OCI-LY7 (cell line): ENCODE data around the gene GPR61. TPM values are rescaled to one million over a fixed set of nuclear protein-coding genes. Genes with fewer than 3 reads are reported as not detected.
A peak's percentile ranks its signal among the peaks of the same experiment; 100 is the strongest.

ENCODE experiments used
- BruUV-seq: library from RNA; stranded (reverse); fragments of 400-500 nt; replicated peaks from 2 replicates; lab custom pipeline; 2021; lab: Mats Ljungman, UMichigan
- CTCF ChIA-PET: fragments of 300-600 bp; sonication (Branson Sonifier 250); formaldehyde crosslinking; loops from one replicate; lab custom pipeline; 2022; ENCODE audit warnings: antibody characterized with exemption; ENCODE audit not compliant: unreplicated experiment; lab: Charles Lee
- POLR2A ChIA-PET: fragments of 300-600 bp; sonication (Branson Sonifier 250); formaldehyde crosslinking; loops from one replicate; lab custom pipeline; 2022; ENCODE audit warnings: antibody characterized with exemption; lab: Charles Lee
- DNase-seq: peaks from one replicate; pipeline ENCODE4 v3.0.0-alpha.2; 2015; ENCODE audit warnings: low spot score
- H2AFZ ChIP-seq: fragments of 200-600 bp; sonication (generic), shearing (Covaris generic); 2 replicates; pipeline ENCODE4 v1.6.1; 2014; ENCODE audit warnings: mild to moderate bottlenecking, antibody characterized with exemption, low read length, moderate library complexity
- H3K27ac ChIP-seq: fragments of 200-600 bp; sonication (generic); 2 replicates; pipeline ENCODE4 v1.5.1; 2014; ENCODE audit warnings: mixed run types, low read depth, mild to moderate bottlenecking, moderate library complexity, low read length, inconsistent platforms; ENCODE audit not compliant: poor library complexity, severe bottlenecking
- H3K36me3 ChIP-seq: fragments of 200-600 bp; sonication (generic); 2 replicates; pipeline ENCODE4 v1.6.1; 2014; ENCODE audit warnings: mild to moderate bottlenecking, antibody characterized with exemption, low read length, moderate library complexity, mixed read lengths; ENCODE audit not compliant: insufficient read depth
- H3K4me1 ChIP-seq: fragments of 200-600 bp; sonication (generic); 2 replicates; pipeline ENCODE4 v1.5.1; 2014; ENCODE audit warnings: mild to moderate bottlenecking, low read length; ENCODE audit not compliant: insufficient read depth, poor library complexity, severe bottlenecking
- H3K4me2 ChIP-seq: fragments of 200-600 bp; sonication (generic); 2 replicates; pipeline ENCODE4 v1.6.1; 2014; ENCODE audit warnings: mild to moderate bottlenecking, low read length
- H3K4me3 ChIP-seq: fragments of 200-600 bp; sonication (generic); 2 replicates; pipeline ENCODE4 v1.5.1; 2014; ENCODE audit warnings: mild to moderate bottlenecking, low read depth, low read length; ENCODE audit not compliant: poor library complexity, severe bottlenecking
- H3K79me2 ChIP-seq: fragments of 200-600 bp; sonication (generic); 2 replicates; pipeline ENCODE4 v1.6.1; 2016; ENCODE audit warnings: low read depth, mild to moderate bottlenecking, low read length, moderate library complexity, mixed read lengths; ENCODE audit not compliant: insufficient read depth
- H3K9me2 ChIP-seq: fragments of 200-600 bp; sonication (generic); 2 replicates; pipeline ENCODE4 v1.6.1; 2016; ENCODE audit warnings: mild to moderate bottlenecking, low read length, mixed read lengths; ENCODE audit not compliant: insufficient read depth
- H3K9me3 ChIP-seq: fragments of 200-600 bp; sonication (generic); 2 replicates; pipeline ENCODE4 v1.6.1; 2014; ENCODE audit warnings: mild to moderate bottlenecking, mixed run types, low read length, mixed read lengths
- H4K20me1 ChIP-seq: fragments of 200-600 bp; sonication (generic); 2 replicates; pipeline ENCODE4 v1.6.1; 2014; ENCODE audit warnings: mild to moderate bottlenecking, antibody characterized with exemption, low read length, moderate library complexity, mixed read lengths; ENCODE audit not compliant: insufficient read depth
- EZH2phosphoT487 ChIP-seq: fragments of 200-600 bp; sonication (generic); IDR thresholded peaks from 2 replicates; pipeline ENCODE4 v1.6.1; 2018; ENCODE audit warnings: low read depth, borderline replicate concordance, mild to moderate bottlenecking, mixed run types, antibody characterized with exemption, low read length, moderate library complexity, mixed read lengths
- intact Hi-C: fragments of 100-400 bp; cut with micrococcal nuclease; formaldehyde crosslinking; loops from one replicate; pipeline ENCODE4 v1.10.0; 2022; ENCODE audit not compliant: unreplicated experiment
- total RNA-seq, 2 experiments: library from RNA; depleted of rRNA in 1 of 2; stranded (reverse); fragments of >200 nt in 1 of 2; shearing (Covaris generic) in 1 of 2; gene quantifications; 2 replicates each; pipeline ENCODE4 v1.2.3, GENCODE V29; 2014 to 2022
- TF ChIP-seq, protein P1 (sequence below): fragments of 200-600 bp; sonication (generic); conservative IDR thresholded peaks from 2 replicates; pipeline ENCODE4 v1.5.1; 2014; ENCODE audit warnings: mild to moderate bottlenecking, antibody characterized with exemption, low read length, moderate library complexity, mixed read lengths

Gene GPR61
- total RNA-seq, 2 experiments from 2014 or later, result not detected

DNA sequence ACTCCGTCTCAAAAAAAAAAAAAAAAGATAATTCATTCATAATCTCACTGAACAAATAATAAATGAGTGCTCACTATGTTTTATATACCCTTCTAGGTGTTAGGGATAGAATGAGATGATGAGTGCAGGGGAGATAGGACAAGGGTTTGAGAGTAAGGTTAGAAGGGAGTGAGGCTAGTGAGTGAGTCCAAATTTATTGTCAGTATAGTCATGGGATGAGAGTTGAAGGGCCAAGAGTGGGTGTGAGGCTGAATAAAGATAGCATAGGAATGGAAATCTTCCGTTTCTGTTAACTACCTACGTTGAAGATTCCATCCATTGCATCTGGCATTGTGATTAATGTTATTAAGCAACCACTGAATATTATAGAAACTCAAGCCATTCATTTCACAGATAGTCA, 25.6 kb downstream of the GPR61 start:
- Histone ChIP-seq H3K27ac (no peak overlapping the region), H3K36me3 (no peaks in the 10 kb centered on the region), H3K79me2 (peaks cover 77% of the 10 kb centered on the region; the same call in 1 of the 2 replicates), H3K4me2 (no peak overlapping the region), H4K20me1 (peaks cover 24% of the 10 kb centered on the region; the same call in 1 of the 2 replicates), H3K9me3 (no peaks in the 10 kb centered on the region), H3K9me2 (no peaks in the 10 kb centered on the region), H3K4me3 (no peak overlapping the region), H3K4me1 (peaks cover 10% of the 10 kb centered on the region), H2AFZ (no peak overlapping the region)
- no TSS peak for BruUV-seq
- intact Hi-C loops, result no loop called here
- no peak for DNase-seq
- TF ChIP-seq EZH2phosphoT487, result no peak
- TF ChIP-seq, protein P1, sequence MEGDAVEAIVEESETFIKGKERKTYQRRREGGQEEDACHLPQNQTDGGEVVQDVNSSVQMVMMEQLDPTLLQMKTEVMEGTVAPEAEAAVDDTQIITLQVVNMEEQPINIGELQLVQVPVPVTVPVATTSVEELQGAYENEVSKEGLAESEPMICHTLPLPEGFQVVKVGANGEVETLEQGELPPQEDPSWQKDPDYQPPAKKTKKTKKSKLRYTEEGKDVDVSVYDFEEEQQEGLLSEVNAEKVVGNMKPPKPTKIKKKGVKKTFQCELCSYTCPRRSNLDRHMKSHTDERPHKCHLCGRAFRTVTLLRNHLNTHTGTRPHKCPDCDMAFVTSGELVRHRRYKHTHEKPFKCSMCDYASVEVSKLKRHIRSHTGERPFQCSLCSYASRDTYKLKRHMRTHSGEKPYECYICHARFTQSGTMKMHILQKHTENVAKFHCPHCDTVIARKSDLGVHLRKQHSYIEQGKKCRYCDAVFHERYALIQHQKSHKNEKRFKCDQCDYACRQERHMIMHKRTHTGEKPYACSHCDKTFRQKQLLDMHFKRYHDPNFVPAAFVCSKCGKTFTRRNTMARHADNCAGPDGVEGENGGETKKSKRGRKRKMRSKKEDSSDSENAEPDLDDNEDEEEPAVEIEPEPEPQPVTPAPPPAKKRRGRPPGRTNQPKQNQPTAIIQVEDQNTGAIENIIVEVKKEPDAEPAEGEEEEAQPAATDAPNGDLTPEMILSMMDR, result no peak
- POLR2A ChIA-PET, result no interaction called here
- CTCF ChIA-PET, result no interaction called here

DNA sequence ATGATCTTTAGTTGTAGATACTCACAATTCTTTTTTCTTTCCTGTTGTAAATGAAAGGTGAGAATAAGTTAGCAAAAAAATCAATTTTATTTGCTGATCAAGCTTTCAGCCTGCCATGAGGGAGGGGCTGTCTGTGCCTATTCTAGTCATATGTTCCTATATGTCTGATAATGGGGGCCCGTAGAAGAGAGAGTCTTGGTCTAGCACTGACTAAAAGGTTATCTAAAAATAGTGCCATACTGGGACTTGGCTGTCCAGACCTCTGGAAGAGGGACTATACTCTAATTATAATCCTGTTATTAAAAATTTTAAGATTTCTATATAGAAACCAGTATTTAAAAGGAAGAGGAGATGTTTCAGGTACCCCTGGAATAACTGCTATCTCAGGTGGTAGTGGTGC, 27.3 kb downstream of the GPR61 start:
- Histone ChIP-seq H3K79me2 (peaks cover 68% of the 10 kb centered on the region; the same call in 1 of the 2 replicates), H3K9me3 (no peaks in the 10 kb centered on the region), H2AFZ (no peak overlapping the region), H3K4me1 (peaks cover 10% of the 10 kb centered on the region), H3K9me2 (no peaks in the 10 kb centered on the region), H3K4me2 (no peak overlapping the region), H3K4me3 (no peak overlapping the region), H4K20me1 (peaks cover 16% of the 10 kb centered on the region; the same call in 1 of the 2 replicates), H3K27ac (no peak overlapping the region), H3K36me3 (no peaks in the 10 kb centered on the region)
- CTCF ChIA-PET, result no interaction called here
- POLR2A ChIA-PET, result no interaction called here
- TF ChIP-seq, protein P1, result no peak
- TF ChIP-seq EZH2phosphoT487, result no peak
- no peak for DNase-seq
- no TSS peak for BruUV-seq
- intact Hi-C loops, result no loop called here

DNA sequence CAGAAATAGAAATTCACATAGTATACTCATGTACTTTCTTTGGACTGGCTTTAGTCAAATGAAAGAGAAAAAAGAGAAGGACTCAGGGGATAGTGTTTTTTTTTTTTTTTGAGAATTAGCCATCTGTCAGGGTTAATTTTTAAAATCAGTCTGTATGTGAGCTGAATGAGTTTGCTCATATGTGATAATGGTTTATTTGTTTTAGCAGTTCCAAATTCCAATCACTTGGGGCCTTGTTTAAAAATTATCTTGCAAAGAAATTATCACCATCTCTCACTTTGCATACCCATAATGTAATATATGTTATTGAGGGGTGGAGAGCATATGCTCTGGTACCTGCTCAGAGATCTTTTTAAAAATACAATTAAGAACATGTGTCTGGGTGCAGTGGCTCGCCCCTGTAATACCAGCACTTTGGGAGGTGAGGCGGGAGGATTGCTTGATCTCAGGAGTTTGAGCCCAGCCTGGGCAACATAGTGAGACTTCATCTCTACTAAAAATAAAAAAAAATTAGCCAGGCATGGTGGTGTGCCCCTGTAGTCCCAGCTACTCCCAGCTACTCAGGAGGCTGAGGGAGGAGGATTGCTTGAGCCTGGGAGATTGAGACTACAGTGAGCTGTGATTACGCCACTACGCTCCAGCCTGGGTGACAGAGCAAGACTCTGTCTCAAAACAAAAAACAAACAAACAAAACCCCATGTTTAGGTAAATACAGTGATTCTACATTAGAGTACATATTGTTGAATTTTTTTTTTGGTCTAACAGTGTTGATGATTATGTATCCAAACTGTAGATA, 28.4 kb downstream of the GPR61 start:
- no TSS peak for BruUV-seq
- H3K9me3 ChIP-seq, result no peaks in the 10 kb centered on the region
- H3K9me2 ChIP-seq, result no peaks in the 10 kb centered on the region
- peaks cover 10% of the 10 kb centered on the region for H3K4me1 ChIP-seq
- H3K4me3 ChIP-seq, result no peak overlapping the region
- ChIA-PET POLR2A (interaction anchor here (0.6 to 0.7 kb wide), 2 partner anchors 203 to 530 kb away, joined by 3 read pairs; no protein-coding TSS in a partner anchor), CTCF (no interaction called here)
- no peak overlapping the region for H3K27ac ChIP-seq
- peaks cover 58% of the 10 kb centered on the region; the same call in 1 of the 2 replicates for H3K79me2 ChIP-seq
- no peak overlapping the region for H2AFZ ChIP-seq
- DNase-seq, result no peak
- TF ChIP-seq, protein P1, result no peak
- no peak for TF ChIP-seq EZH2phosphoT487
- intact Hi-C loops, result no loop called here
- H3K4me2 ChIP-seq, result 0 out of 2 replicates have a peak overlapping the region, but pooled peaks have one; percentile 4
- H4K20me1 ChIP-seq, result peaks cover 15% of the 10 kb centered on the region; the same call in 1 of the 2 replicates
- H3K36me3 ChIP-seq, result no peaks in the 10 kb centered on the region
